ENCODE data around the gene ASTN2.

ASTN2 gene

GRCh38 chr9:116877072-116877471, 537.8 kb downstream of the ASTN2 start:
- Mint-ChIP-seq H3K36me3 (no peaks in the 10 kb centered on the region), H3K4me3 (no peak overlapping the region), H3K27me3 (no peaks in the 10 kb centered on the region), H3K9me3 (peaks cover 6% of the 10 kb centered on the region), H3K27ac (no peak overlapping the region), H3K4me1 (no peaks in the 10 kb centered on the region)

GRCh38 chr9:116875576-116875975, 539.3 kb downstream of the ASTN2 start:
- H3K27me3 Mint-ChIP-seq, result no peaks in the 10 kb centered on the region
- H3K9me3 Mint-ChIP-seq, result peaks cover 5% of the 10 kb centered on the region
- H3K4me3 Mint-ChIP-seq, result no peak overlapping the region
- H3K4me1 Mint-ChIP-seq, result no peaks in the 10 kb centered on the region
- no peak overlapping the region for H3K27ac Mint-ChIP-seq
- no peaks in the 10 kb centered on the region for H3K36me3 Mint-ChIP-seq

GRCh38 chr9:116873937-116874914, 540.6 kb downstream of the ASTN2 start:
- Mint-ChIP-seq H3K4me1 (no peaks in the 10 kb centered on the region), H3K9me3 (peaks cover 5% of the 10 kb centered on the region), H3K27ac (no peak overlapping the region), H3K4me3 (no peak overlapping the region), H3K27me3 (no peaks in the 10 kb centered on the region), H3K36me3 (no peaks in the 10 kb centered on the region)

- Mint-ChIP-seq H3K4me3 (no peak overlapping the region), H3K4me1 (no peaks in the 10 kb centered on the region), H3K36me3 (no peaks in the 10 kb centered on the region), H3K27ac (no peak overlapping the region), H3K9me3 (peaks cover 5% of the 10 kb centered on the region), H3K27me3 (no peaks in the 10 kb centered on the region)
Observed at GRCh38 chr9:116873491-116873890, 541.4 kb downstream of the ASTN2 start.

GRCh38 chr9:116870566-116870965, 544.3 kb downstream of the ASTN2 start:
- Mint-ChIP-seq H3K36me3 (no peaks in the 10 kb centered on the region), H3K4me3 (no peak overlapping the region), H3K27ac (no peak overlapping the region), H3K27me3 (no peaks in the 10 kb centered on the region), H3K9me3 (no peaks in the 10 kb centered on the region), H3K4me1 (no peaks in the 10 kb centered on the region)

- Mint-ChIP-seq H3K9me3 (no peaks in the 10 kb centered on the region), H3K36me3 (no peaks in the 10 kb centered on the region), H3K27me3 (peaks cover 5% of the 10 kb centered on the region), H3K4me3 (no peak overlapping the region), H3K27ac (no peak overlapping the region), H3K4me1 (no peaks in the 10 kb centered on the region)
Observed at GRCh38 chr9:116868201-116868600, 546.7 kb downstream of the ASTN2 start.

- no peak overlapping the region for H3K4me3 Mint-ChIP-seq
- no peaks in the 10 kb centered on the region for H3K36me3 Mint-ChIP-seq
- H3K9me3 Mint-ChIP-seq, result no peaks in the 10 kb centered on the region
- H3K4me1 Mint-ChIP-seq, result no peaks in the 10 kb centered on the region
- peaks cover 8% of the 10 kb centered on the region for H3K27me3 Mint-ChIP-seq
- H3K27ac Mint-ChIP-seq, result no peak overlapping the region
Observed at GRCh38 chr9:116861321-116861720, 553.5 kb downstream of the ASTN2 start.

GRCh38 chr9:116860509-116861120, 554.2 kb downstream of the ASTN2 start:
- H3K27ac Mint-ChIP-seq, result no peak overlapping the region
- H3K4me3 Mint-ChIP-seq, result no peak overlapping the region
- no peaks in the 10 kb centered on the region for H3K36me3 Mint-ChIP-seq
- H3K4me1 Mint-ChIP-seq, result no peaks in the 10 kb centered on the region
- H3K27me3 Mint-ChIP-seq, result peaks cover 8% of the 10 kb centered on the region
- H3K9me3 Mint-ChIP-seq, result no peaks in the 10 kb centered on the region

GRCh38 chr9:116859763-116860162, 555.1 kb downstream of the ASTN2 start:
- H3K4me3 Mint-ChIP-seq, result no peak overlapping the region
- H3K27me3 Mint-ChIP-seq, result peaks cover 7% of the 10 kb centered on the region
- H3K36me3 Mint-ChIP-seq, result no peaks in the 10 kb centered on the region
- no peaks in the 10 kb centered on the region for H3K9me3 Mint-ChIP-seq
- H3K27ac Mint-ChIP-seq, result no peak overlapping the region
- no peaks in the 10 kb centered on the region for H3K4me1 Mint-ChIP-seq

- Mint-ChIP-seq H3K36me3 (no peaks in the 10 kb centered on the region), H3K27me3 (peaks cover 2% of the 10 kb centered on the region), H3K27ac (no peak overlapping the region), H3K9me3 (no peaks in the 10 kb centered on the region), H3K4me3 (no peak overlapping the region), H3K4me1 (no peaks in the 10 kb centered on the region)
Observed at GRCh38 chr9:116857321-116857720, 557.5 kb downstream of the ASTN2 start.

GRCh38 chr9:116855881-116856662, 558.8 kb downstream of the ASTN2 start:
- Mint-ChIP-seq H3K4me1 (no peaks in the 10 kb centered on the region), H3K27ac (no peak overlapping the region), H3K36me3 (no peaks in the 10 kb centered on the region), H3K9me3 (no peaks in the 10 kb centered on the region), H3K4me3 (no peak overlapping the region), H3K27me3 (peaks cover 2% of the 10 kb centered on the region)

- no peaks in the 10 kb centered on the region for H3K9me3 Mint-ChIP-seq
- H3K27ac Mint-ChIP-seq, result no peak overlapping the region
- no peaks in the 10 kb centered on the region for H3K27me3 Mint-ChIP-seq
- no peaks in the 10 kb centered on the region for H3K4me1 Mint-ChIP-seq
- H3K4me3 Mint-ChIP-seq, result no peak overlapping the region
- H3K36me3 Mint-ChIP-seq, result no peaks in the 10 kb centered on the region
Observed at GRCh38 chr9:116849721-116850120, 565.1 kb downstream of the ASTN2 start.

GRCh38 chr9:116844621-116845020, 570.2 kb downstream of the ASTN2 start:
- Mint-ChIP-seq H3K4me1 (no peaks in the 10 kb centered on the region), H3K4me3 (no peak overlapping the region), H3K9me3 (no peaks in the 10 kb centered on the region), H3K27ac (no peak overlapping the region), H3K27me3 (no peaks in the 10 kb centered on the region), H3K36me3 (no peaks in the 10 kb centered on the region)

GRCh38 chr9:116843863-116844620, 570.8 kb downstream of the ASTN2 start:
- no peaks in the 10 kb centered on the region for H3K4me1 Mint-ChIP-seq
- H3K4me3 Mint-ChIP-seq, result no peak overlapping the region
- H3K27me3 Mint-ChIP-seq, result no peaks in the 10 kb centered on the region
- H3K36me3 Mint-ChIP-seq, result no peaks in the 10 kb centered on the region
- H3K9me3 Mint-ChIP-seq, result no peaks in the 10 kb centered on the region
- no peak overlapping the region for H3K27ac Mint-ChIP-seq

GRCh38 chr9:116842658-116843057, 572.2 kb downstream of the ASTN2 start:
- no peaks in the 10 kb centered on the region for H3K4me1 Mint-ChIP-seq
- no peak overlapping the region for H3K27ac Mint-ChIP-seq
- no peaks in the 10 kb centered on the region for H3K9me3 Mint-ChIP-seq
- H3K27me3 Mint-ChIP-seq, result no peaks in the 10 kb centered on the region
- no peak overlapping the region for H3K4me3 Mint-ChIP-seq
- no peaks in the 10 kb centered on the region for H3K36me3 Mint-ChIP-seq

Measured in activated naive CD4-positive, alpha-beta T cell treated with anti-CD3 and anti-CD28 coated beads, Interleukin-2, amount 50 U/mL, for 24 hours (primary cell).